Dermis microvascular lymphatic vessel endothelial cell (primary cell): ENCODE results near the gene VEGFA. TPM values are rescaled to one million over a fixed set of nuclear protein-coding genes. Genes with fewer than 3 reads are reported as not detected.

ENCODE experiments used
- DNase-seq, 2 donors: peaks; one replicate each; pipeline versions ENCODE4 v3.0.0 to v3.0.0-alpha.2; 2010; ENCODE audit warnings: low read depth in 2 of 2
- total RNA-seq: library from RNA; depleted of rRNA; stranded (reverse); fragments of >200 nt; gene quantifications from 2 replicates; pipeline ENCODE4 v1.2.1, GENCODE V29; 2014

The VEGFA gene
- total RNA-seq, 1 donor from 2014 or later = 4.5 TPM

GRCh38 chr6:43820486-43820885 is 50.5 kb downstream of the VEGFA start:
- no peak for DNase-seq

- DNase-seq = no peak
Observed at GRCh38 chr6:43821101-43821886, 51.3 kb downstream of the VEGFA start.

DNA sequence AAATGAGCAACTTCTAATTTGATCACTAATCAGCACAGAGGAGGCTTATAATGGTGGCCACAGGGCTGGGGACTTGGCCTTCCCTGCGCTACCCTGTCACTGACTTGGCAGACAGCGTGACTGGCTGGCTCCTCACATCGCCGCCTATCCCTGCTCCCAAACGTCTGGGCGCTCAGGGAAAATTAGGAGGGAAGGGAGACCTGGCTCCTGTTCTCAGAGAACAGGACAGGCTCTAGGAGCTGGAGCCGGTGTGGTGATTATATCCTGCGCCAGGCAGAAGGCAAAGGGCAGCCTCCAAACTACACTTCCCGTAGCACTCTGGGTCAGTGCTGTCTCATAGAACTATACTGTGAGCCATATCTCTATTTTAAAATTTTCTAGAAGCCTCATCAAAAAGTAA is 53.4 kb downstream of the VEGFA start:
- no peak for DNase-seq

- DNase-seq = no peak
Observed at GRCh38 chr6:43823879-43824702, 54.1 kb downstream of the VEGFA start.

DNA sequence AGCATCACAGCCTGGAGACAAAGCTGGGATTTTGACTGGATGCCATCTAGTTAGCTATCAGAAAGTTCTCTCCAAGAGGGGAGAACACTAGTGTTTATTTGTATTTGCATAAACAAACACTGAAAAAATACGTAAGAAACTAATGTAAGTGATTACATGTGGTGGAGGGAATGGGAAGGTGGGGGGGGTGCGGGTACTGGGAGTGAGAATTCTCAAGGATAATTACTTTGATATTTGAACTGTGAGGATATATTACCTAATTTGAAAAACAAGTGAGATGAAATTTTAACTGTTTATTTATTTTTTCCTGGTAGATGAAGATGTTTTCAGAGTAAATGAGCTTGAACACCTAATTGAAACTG is 54.7 kb downstream of the VEGFA start:
- DNase-seq = no peak

- DNase-seq = no peak
Observed at GRCh38 chr6:43825187-43826115, 55.4 kb downstream of the VEGFA start.

GRCh38 chr6:43826730-43827129 is 56.7 kb downstream of the VEGFA start:
- DNase-seq = no peak

GRCh38 chr6:43827898-43828297 is 57.9 kb downstream of the VEGFA start:
- DNase-seq = no peak

DNA sequence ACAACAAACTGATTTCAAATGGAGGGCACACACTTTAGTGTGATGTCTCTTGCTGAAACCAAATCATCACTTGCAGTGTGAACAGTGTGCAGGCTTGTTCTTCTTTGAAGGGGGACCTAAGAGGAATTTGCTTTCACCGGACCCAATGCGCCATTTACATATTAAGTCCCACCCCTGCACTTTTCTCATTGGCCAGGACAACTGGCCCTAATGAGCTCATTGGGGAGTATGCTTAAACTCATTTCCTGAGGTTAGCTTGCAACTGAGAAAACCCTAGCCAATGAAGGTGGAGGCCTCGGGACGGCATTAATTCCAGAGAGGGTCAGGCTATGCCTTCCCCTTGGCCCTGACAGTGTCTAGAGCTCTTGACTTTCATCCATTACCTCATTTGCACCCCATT is 58.7 kb downstream of the VEGFA start:
- peak in 1 of 2 donors; percentile 6 for DNase-seq

GRCh38 chr6:43829470-43829869 is 59.5 kb downstream of the VEGFA start:
- DNase-seq = no peak

- no peak for DNase-seq
Observed at GRCh38 chr6:43830775-43831174, 60.8 kb downstream of the VEGFA start.

DNA sequence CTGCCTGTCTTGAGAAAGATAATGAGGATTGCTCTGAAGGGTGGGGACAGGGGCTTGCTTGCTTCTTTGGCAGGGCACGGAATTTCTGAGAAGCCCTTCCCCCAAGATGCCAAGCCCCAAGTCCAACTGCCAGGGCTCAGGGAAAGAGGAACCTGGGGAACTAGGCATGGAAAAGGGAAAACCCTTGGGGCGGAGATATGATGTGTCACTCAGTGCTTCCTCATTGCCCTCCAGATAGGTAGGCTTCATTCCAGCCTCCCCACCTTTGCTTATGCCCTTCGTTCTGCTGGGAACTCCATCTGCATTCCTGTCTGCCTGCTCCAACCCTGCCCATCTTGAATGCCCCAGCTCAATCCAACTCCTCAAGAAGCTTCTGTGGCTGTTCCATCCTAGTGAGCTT is 61.2 kb downstream of the VEGFA start:
- no peak for DNase-seq

GRCh38 chr6:43833223-43833995 is 63.4 kb downstream of the VEGFA start:
- DNase-seq = no peak

GRCh38 chr6:43833996-43834390 is 64.0 kb downstream of the VEGFA start:
- no peak for DNase-seq

DNA sequence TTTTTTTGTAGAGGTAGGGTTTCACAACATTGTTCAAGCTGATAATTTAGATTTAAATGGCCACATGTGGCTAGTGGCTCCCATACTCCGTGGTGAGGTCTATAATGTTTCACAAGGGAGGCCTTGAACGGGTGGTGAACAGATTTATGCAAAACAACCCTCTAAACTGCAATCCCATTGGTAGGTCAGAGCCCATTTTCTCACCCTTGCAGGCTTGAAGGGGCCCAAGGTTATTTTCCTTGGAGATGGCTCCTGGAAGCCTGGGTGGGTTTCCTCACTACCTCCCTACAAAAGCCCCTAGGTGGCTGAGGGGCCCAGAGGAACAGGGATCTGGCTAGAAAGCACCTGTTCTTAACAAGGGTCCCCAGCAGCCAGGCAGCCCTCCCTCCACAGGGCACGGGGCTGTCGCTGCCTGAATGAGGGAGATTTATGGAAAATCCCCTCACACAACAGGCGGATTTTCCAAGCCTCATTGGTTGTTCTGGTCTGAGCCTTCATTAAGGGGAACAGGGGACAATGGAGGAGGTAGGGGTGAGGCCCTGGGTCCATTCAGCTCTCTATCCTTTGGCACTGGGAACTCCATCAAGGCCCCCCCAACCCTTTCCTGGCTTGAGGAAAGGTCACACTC is 64.6 kb downstream of the VEGFA start:
- no peak for DNase-seq

- no peak for DNase-seq
Observed at GRCh38 chr6:43835872-43836419, 65.9 kb downstream of the VEGFA start.
